GM23338 (cell line): ENCODE measurements around the gene RNF220. TPM values are rescaled to one million over a fixed set of nuclear protein-coding genes. Genes with fewer than 3 reads are reported as not detected.
"Not testable (repeated sequence)": the region's sequence is repeated elsewhere in the genome, so short reads cannot be mapped to it uniquely, and the experiment has no call there.

Experiments used
- ATAC-seq: fragments of 200-7000 bp; cut with Tn5 transposase; 3 replicates; pipeline ENCODE4 v1.9.1; 2020
- DNase-seq: peaks from one replicate; pipeline ENCODE4 v3.0.0-alpha.2; 2015; ENCODE audit warnings: low spot score
- H2AFZ ChIP-seq: fragments of 200-600 bp; sonication (generic); 2 replicates; pipeline ENCODE4 v1.8.0; 2016; ENCODE audit warnings: antibody characterized with exemption, mild to moderate bottlenecking, moderate library complexity
- H3F3A ChIP-seq: fragments of 200-600 bp; sonication (generic); replicated peaks from 2 replicates; pipeline ENCODE4 v1.8.0; 2017; ENCODE audit warnings: antibody characterized with exemption, mixed run types, low read depth
- H3K27ac ChIP-seq: fragments of 200-600 bp; sonication (generic); 2 replicates; pipeline ENCODE4 v1.6.1; 2016; ENCODE audit warnings: low read depth
- H3K27me3 ChIP-seq: fragments of 200-600 bp; sonication (generic); 2 replicates; pipeline ENCODE4 v1.8.0; 2016; ENCODE audit warnings: mild to moderate bottlenecking, mixed run types, moderate library complexity; ENCODE audit not compliant: insufficient read depth
- H3K36me3 ChIP-seq: fragments of 200-600 bp; sonication (generic); 2 replicates; pipeline ENCODE4 v1.8.0; 2016; ENCODE audit warnings: mild to moderate bottlenecking; ENCODE audit not compliant: insufficient read depth
- H3K4me1 ChIP-seq: fragments of 200-600 bp; sonication (generic); 2 replicates; pipeline ENCODE4 v1.8.0; 2016; ENCODE audit warnings: mild to moderate bottlenecking, moderate library complexity; ENCODE audit not compliant: insufficient read depth
- H3K4me2 ChIP-seq: fragments of 200-600 bp; sonication (generic); 2 replicates; pipeline ENCODE4 v1.7.1; 2017; ENCODE audit warnings: mixed run types
- H3K4me3 ChIP-seq: fragments of 200-600 bp; sonication (generic); 2 replicates; pipeline ENCODE4 v1.6.1; 2016; ENCODE audit warnings: mixed run types
- H3K79me2 ChIP-seq: fragments of 200-600 bp; sonication (generic); replicated peaks from 2 replicates; pipeline ENCODE4 v1.8.0; 2017; ENCODE audit warnings: mild to moderate bottlenecking; ENCODE audit not compliant: insufficient read depth
- H3K9me2 ChIP-seq: fragments of 200-600 bp; sonication (generic); 2 replicates; pipeline ENCODE4 v1.8.0; 2017; ENCODE audit not compliant: insufficient read depth
- H4K20me1 ChIP-seq: fragments of 200-600 bp; sonication (generic); replicated peaks from 2 replicates; pipeline ENCODE4 v1.8.0; 2017; ENCODE audit warnings: mild to moderate bottlenecking; ENCODE audit not compliant: insufficient read depth
- H3K27ac Mint-ChIP-seq: 2 replicates; pipeline ENCODE4 v1.8.0; 2020; ENCODE audit warnings: inconsistent platforms, mild to moderate bottlenecking, moderate library complexity, mixed read lengths
- H3K27me3 Mint-ChIP-seq: 3 replicates; pipeline ENCODE4 v1.8.0; 2022; ENCODE audit warnings: low read depth, mild to moderate bottlenecking, moderate library complexity, mixed read lengths, inconsistent platforms; ENCODE audit not compliant: insufficient read depth, poor library complexity
- H3K36me3 Mint-ChIP-seq: 3 replicates; pipeline ENCODE4 v1.8.0; 2021; ENCODE audit warnings: low read depth, mild to moderate bottlenecking, inconsistent platforms, moderate library complexity, mixed read lengths
- H3K4me1 Mint-ChIP-seq: 3 replicates; pipeline ENCODE4 v1.8.0; 2020; ENCODE audit warnings: mild to moderate bottlenecking, inconsistent platforms, mixed read lengths
- H3K4me3 Mint-ChIP-seq: 3 replicates; pipeline ENCODE4 v1.8.0; 2021; ENCODE audit warnings: moderate library complexity, mild to moderate bottlenecking, inconsistent platforms, mixed read lengths
- H3K9me3 Mint-ChIP-seq: 3 replicates; pipeline ENCODE4 v1.8.0; 2020; ENCODE audit warnings: moderate library complexity, mild to moderate bottlenecking, inconsistent platforms, mixed read lengths
- CREB1 ChIP-seq: fragments of 250-450 bp; sonication (Bioruptor Pico); IDR thresholded peaks from 2 replicates; pipeline ENCODE4 v1.5.0; 2020; ENCODE audit warnings: low read depth, mild to moderate bottlenecking, moderate library complexity
- CTCF ChIP-seq, 2 experiments: fragments of 200-600 bp in 1 of 2; sonication (generic) in 1 of 2; conservative IDR thresholded peaks; 2 replicates each; pipeline versions ENCODE4 v1.5.1 to v1.6.1; 2016 to 2017; ENCODE audit warnings: antibody characterized with exemption in 2 of 2, low read depth in 2 of 2, mild to moderate bottlenecking in 2 of 2, moderate library complexity in 1 of 2
- ETS1 ChIP-seq: IDR thresholded peaks from 2 replicates; pipeline ENCODE4 v1.6.1; 2016; ENCODE audit warnings: antibody characterized with exemption
- EZH2 ChIP-seq: fragments of 200-600 bp; sonication (generic); IDR thresholded peaks from one replicate; pipeline ENCODE4 v1.8.0; 2017; ENCODE audit warnings: antibody characterized with exemption, mild to moderate bottlenecking, low read depth; ENCODE audit not compliant: unreplicated experiment
- EZH2phosphoT487 ChIP-seq: fragments of 200-600 bp; sonication (generic); IDR thresholded peaks from one replicate; pipeline ENCODE4 v1.8.1; 2018; ENCODE audit warnings: antibody characterized with exemption; ENCODE audit not compliant: unreplicated experiment
- JUNB ChIP-seq: IDR thresholded peaks from one replicate; pipeline ENCODE4 v1.6.1; 2016; ENCODE audit warnings: antibody characterized with exemption; ENCODE audit not compliant: unreplicated experiment
- NANOG ChIP-seq: IDR thresholded peaks from 2 replicates; pipeline ENCODE4 v1.6.1; 2016; ENCODE audit warnings: antibody characterized with exemption, borderline replicate concordance
- POLR2AphosphoS5 ChIP-seq: IDR thresholded peaks from 2 replicates; pipeline ENCODE4 v1.6.1; 2016; ENCODE audit warnings: antibody characterized with exemption, low read depth
- REST ChIP-seq: IDR thresholded peaks from one replicate; pipeline ENCODE4 v1.6.1; 2018; ENCODE audit warnings: antibody characterized with exemption; ENCODE audit not compliant: unreplicated experiment
- STAT1 ChIP-seq: IDR thresholded peaks from one replicate; pipeline ENCODE4 v1.6.1; 2016; ENCODE audit warnings: antibody characterized with exemption; ENCODE audit not compliant: unreplicated experiment
- ZNF114 ChIP-seq: fragments of 250-450 bp; sonication (Bioruptor Pico); IDR thresholded peaks from 2 replicates; pipeline ENCODE4 v1.5.0; 2020; ENCODE audit warnings: mild to moderate bottlenecking, moderate library complexity
- ZNF331 ChIP-seq: fragments of 250-450 bp; sonication (Bioruptor Pico); IDR thresholded peaks from 2 replicates; pipeline ENCODE4 v1.5.0; 2020; ENCODE audit warnings: low read depth, mild to moderate bottlenecking, moderate library complexity
- polyA plus RNA-seq: library from polyadenylated mRNA; unstranded; fragments of >200 nt; fragmentation: Nextera tagmentation; extraction: Ambion mirVana; gene quantifications from 2 replicates; pipeline ENCODE4 v1.2.1, GENCODE V29; 2016
- total RNA-seq: library from RNA; depleted of rRNA; stranded (reverse); fragments of >200 nt; shearing (Covaris generic); gene quantifications from 2 replicates; pipeline ENCODE4 v1.2.3, GENCODE V29; 2014

The RNF220 gene
- total and polyA plus RNA-seq, 2 experiments from 2014 or later, result 72.8 to 168 TPM

GRCh38 chr1:44699375-44699774 is 294.3 kb downstream of the RNF220 start:
- not testable (repeated sequence) for H4K20me1 ChIP-seq, ATAC-seq, H3K4me1 ChIP-seq, H3K27me3 Mint-ChIP-seq, H3F3A ChIP-seq, H3K9me2 ChIP-seq, H3K27ac Mint-ChIP-seq, H3K36me3 Mint-ChIP-seq, H3K9me3 Mint-ChIP-seq, H3K36me3 ChIP-seq, H3K4me2 ChIP-seq, H3K27ac ChIP-seq, H2AFZ ChIP-seq, H3K4me3 Mint-ChIP-seq, H3K79me2 ChIP-seq, H3K4me3 ChIP-seq, H3K27me3 ChIP-seq, DNase-seq, H3K4me1 Mint-ChIP-seq

- DNase-seq, result no peak
- no peak overlapping the region for H3K4me3 Mint-ChIP-seq
- H3F3A ChIP-seq, result no peaks in the 10 kb centered on the region; the same call in 1 of the 2 replicates
- H3K36me3 Mint-ChIP-seq, result no peaks in the 10 kb centered on the region
- no peak overlapping the region for H3K27ac ChIP-seq
- no peak overlapping the region for H3K4me2 ChIP-seq
- no peaks in the 10 kb centered on the region for H3K79me2 ChIP-seq
- no peaks in the 10 kb centered on the region for H3K9me2 ChIP-seq
- H3K27me3 Mint-ChIP-seq, result peaks cover 7% of the 10 kb centered on the region
- H3K4me1 Mint-ChIP-seq, result peaks cover 6% of the 10 kb centered on the region; the same call in 2 of the 3 replicates
- H3K27me3 ChIP-seq, result no peaks in the 10 kb centered on the region
- H2AFZ ChIP-seq, result no peak overlapping the region
- ATAC-seq, result no peak
- no peaks in the 10 kb centered on the region for H4K20me1 ChIP-seq
- no peak overlapping the region for H3K4me3 ChIP-seq
- H3K36me3 ChIP-seq, result no peaks in the 10 kb centered on the region
- H3K9me3 Mint-ChIP-seq, result no peaks in the 10 kb centered on the region
- H3K4me1 ChIP-seq, result no peaks in the 10 kb centered on the region
- H3K27ac Mint-ChIP-seq, result no peak overlapping the region
- TF ChIP-seq ZNF331 (CRISPR knock-in tag) (no peak), CTCF (conservative IDR thresholded peaks at IDR 0.05; ENCODE audit: low read depth in 2 of 2) (no peak), NANOG (no peak), REST (no peak), ETS1 (no peak), JUNB (no peak), ZNF114 (CRISPR knock-in tag) (no peak), STAT1 (no peak), EZH2 (no peak), EZH2phosphoT487 (no peak), POLR2AphosphoS5 (no peak), CREB1 (no peak)
These were observed 295.5 kb downstream of the RNF220 start for GRCh38 chr1:44700573-44700972.
